ENCODE results near the gene ASH1L.

Gene ASH1L

DNA sequence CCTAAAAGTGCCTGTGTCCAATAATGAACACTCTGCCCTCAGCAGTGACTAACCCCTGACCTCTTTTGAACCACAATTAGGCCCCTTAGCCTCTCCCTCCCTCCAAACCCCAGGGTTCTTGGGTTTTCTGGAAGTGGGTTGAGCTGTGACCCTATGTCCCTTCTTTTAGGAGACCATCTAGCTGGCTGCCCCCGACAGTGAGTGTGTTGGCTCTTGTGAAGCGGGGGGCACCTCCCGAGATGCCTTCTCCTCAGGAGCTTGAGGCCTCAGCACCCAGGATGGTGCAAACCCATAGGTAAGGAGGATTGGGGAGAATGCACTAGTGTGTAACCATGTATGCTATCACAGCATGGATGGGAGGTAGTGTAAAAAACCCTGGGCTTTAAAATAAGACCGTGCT is 234.6 kb downstream of the ASH1L start:
- no peak for DNase-seq (ENCODE audit: low spot score)

DNA sequence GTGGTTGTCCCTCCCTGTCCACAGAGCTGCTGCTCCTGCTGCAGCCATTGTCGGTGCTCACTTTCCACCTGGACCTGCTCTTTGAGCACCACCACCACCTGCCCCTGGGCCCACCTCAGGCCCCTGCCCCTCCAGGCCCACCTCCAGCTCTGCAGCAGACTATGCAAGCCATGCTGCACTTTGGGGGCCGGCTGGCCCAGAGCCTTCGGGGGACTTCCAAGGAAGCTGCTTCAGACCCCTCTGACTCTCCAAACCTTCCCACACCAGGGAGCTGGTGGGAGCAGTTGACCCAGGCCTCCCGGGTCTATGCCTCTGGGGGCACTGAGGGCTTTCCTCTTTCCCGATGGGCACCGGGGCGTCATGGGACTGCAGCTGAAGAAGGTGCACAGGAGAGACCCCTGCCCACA is 236.0 kb downstream of the ASH1L start:
- no peak for DNase-seq (ENCODE audit: low spot score)

DNA sequence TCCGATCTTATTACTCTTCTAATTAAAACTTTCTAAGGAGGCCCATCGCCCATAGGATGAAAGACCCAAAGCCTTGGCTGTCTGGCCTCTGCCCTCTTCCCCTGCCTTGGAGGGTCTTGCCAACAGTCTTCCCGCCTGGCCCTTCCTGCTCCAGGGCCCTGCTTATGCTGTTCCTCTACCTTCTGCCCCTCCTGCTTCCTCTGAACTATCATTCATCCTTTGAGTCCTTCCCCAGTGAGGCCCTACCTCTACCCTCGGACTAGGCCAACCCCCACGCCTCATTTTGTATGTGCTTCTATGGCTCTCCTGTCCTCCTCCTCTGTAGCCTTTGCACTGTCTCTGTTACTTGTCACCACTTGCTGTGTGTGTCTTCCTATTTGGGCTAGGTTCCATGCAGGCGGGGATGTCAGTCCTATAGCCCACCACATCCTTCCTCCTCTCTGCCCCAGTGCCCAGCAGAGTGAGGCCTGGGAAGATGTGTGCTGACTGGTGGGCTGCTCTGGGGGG is 236.5 kb downstream of the ASH1L start:
- no peak for DNase-seq (ENCODE audit: low spot score)

DNA sequence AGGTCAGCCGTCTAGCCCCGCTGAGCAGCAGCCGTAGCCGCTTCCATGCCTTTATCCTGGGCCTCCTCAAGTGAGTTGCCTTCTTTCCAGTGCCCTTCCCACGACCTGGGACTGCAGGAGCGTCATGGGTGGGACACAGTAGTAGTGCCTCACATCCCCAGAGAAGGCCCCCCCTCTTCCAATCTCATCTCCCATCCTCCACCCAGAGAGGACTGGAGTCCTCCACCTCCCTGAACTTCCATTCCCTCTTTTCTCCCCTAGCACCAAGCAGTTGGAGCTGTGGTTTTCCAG is 237.1 kb downstream of the ASH1L start:
- no peak for DNase-seq (ENCODE audit: low spot score)

DNA sequence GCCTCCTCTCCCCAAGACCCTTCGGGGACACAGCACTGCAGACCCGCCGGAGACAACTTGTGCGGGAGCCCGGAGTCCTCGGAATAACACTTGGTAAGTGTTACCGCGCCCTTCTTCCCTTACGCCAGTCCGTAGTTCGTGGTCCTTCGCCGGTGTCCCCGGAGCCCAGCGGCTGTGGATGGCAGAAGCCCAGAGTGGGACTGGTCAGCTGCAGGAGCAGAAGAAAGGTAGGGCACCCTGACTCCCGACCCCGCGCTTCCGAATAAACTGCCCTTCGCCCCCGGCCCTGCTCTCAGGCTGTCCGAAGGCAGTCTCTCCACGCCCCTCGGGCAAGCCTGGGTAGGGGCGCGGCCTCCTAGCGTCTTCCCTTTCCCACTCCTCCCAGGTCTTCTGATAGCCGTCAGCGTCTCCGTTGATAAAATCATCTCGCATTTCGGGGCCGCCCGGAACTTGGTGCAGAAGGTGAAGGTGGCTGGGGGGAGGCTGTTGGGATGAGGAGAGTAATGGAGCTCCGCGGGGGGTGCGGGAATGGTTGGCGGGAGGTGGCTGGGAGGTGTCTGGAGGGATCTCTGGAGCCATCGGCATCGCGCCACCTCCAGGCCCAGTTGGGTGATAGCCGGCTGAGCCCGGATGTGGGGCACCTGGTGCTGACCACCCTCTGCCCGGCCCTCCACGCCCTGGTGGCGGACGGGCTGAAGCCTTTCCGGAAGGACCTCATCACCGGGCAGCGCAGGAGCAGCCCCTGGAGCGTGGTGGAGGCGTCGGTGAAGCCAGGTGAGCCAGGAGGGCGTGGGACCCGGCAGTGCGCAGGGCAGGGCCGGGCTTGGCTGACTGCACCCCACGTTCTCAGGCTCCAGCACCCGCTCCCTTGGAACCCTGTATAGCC is 237.6 kb downstream of the ASH1L start:
- no peak for DNase-seq (ENCODE audit: low spot score)

DNA sequence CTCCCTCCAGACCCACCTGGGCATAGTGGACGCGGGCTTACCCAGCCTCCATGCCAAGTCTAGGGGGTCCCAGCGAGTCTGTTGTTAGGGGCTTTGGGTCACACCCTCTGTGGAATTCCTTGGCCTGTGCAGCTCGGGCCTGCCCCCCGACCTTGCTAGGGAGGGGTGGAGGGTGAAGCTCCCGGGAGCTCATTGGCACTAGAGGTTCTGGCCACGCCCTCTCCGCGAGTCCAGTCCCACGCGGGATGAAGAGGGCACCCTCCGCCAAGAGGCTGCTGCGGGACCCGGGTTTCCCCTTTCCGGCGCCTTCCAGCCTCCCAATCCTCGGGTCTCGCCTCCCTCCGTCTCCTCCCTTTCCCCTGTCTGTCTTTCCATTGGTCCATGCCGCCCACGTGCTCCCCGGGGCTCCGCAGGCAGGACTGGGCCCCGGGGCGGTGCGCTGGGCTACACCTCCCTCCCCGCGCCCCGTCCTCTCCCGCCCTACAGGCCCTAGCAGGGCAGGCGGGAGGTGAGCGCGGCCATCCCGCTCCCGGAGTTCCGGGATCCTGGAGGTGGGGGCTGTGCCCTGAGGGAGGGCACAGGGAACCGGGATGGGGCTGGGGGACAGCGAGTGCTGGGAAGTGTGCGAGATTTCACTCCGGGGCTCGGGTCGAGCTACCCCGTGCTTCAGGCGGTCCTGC is 238.4 kb downstream of the ASH1L start:
- DNase-seq (ENCODE audit: low spot score) = peak; percentile 97

DNA sequence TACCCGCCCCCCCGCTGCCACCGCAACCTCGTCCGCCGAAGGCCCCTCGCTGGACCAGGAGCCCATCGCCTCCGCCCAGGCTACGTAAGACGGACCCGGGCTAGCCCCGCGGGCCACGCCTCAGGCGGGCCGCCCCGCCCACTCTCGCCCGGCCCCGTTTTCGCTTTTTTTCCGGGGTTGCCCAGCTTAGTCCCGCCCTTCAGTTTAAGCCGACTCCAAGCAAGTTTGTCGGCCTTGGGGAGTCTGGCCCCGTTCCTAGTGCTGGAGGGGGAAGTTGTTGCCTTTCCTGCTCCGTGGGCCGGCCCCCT is 238.9 kb downstream of the ASH1L start:
- peak; percentile 89 for DNase-seq (ENCODE audit: low spot score)

DNA sequence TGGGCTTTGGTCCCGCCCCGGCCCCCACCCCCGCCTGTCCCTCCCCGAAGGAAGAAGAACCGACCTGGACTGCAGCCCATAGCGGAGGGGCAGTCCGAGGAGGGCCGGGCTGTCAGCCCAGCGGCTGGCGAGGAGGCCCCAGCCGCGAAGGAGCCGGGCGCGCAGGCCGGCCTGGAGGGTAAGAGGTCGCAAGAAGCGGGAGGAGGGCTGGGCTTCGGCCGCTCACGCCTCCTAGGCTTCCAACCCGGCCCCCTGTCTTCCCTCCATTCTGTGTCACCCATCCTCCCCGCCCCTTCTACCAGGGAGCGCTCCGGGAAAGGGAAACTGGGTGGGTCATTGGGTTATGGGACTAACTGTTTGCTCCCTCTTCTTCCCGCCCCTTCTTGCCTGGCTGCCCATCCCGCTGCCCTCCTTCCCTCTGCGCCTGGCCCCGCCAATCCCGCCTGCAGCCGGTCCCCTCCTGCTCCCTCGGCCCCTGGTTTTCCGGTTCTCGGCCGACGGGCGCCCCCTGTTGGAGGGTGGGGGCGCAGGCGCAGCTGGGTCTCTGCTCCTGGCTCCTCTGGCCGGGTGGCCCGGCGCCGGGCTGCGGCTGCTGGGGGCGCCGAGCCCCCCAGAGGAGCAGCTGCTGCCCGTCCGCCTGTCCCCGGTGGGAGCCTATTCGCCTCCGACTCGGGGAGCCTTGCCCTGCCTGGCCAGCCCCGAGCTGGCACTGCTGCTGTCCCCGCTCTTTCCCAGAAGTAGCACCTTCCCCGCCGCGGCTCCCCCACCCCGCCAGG is 239.5 kb downstream of the ASH1L start:
- DNase-seq (ENCODE audit: low spot score) = peak; percentile 97

DNA sequence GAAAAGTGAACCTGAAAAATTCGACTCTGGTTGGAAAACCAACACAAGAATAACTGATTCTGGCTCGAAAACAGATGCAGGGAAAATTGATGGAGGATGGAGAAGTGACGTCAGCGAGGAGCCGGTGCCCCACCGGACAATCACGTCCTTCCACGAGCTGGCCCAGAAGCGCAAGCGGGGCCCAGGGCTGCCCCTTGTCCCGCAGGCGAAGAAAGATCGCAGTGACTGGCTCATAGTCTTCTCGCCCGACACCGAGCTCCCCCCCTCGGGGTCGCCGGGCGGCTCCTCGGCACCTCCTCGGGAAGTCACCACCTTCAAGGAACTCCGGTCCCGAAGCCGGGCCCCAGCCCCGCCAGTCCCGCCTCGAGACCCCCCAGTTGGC is 240.0 kb downstream of the ASH1L start:
- DNase-seq (ENCODE audit: low spot score) = no peak

DNA sequence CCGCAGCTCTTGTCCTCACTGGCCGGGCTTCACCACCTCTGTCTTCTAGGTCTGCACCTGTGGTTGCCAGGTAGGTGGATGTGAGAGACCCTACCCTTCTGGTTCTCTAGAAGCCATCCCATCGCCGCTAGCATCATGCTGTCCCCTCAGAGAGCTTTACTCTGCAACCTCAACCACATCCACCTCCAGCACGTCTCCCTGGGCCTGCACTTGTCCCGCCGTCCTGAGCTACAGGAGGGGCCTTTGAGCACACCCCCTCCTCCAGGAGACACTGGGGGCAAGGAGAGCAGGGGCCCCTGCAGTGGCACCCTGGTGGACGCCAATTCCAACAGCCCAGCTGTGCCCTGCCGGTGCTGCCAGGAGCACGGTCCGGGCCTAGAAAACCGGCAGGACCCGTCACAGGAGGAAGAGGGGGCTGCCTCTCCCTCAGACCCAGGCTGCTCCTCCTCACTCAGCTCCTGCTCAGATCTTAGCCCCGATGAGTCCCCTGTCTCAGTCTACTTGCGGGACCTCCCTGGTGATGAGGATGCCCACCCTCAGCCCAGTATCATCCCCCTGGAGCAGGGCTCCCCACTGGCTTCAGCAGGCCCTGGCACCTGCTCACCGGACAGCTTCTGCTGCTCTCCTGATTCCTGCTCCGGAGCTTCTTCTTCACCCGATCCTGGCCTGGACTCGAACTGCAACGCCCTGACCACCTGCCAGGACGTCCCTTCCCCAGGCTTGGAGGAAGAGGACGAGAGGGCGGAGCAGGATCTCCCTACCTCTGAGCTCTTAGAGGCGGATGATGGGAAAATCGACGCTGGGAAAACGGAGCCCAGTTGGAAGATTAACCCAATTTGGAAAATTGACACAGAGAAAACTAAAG is 240.7 kb downstream of the ASH1L start:
- DNase-seq (ENCODE audit: low spot score) = no peak

DNA sequence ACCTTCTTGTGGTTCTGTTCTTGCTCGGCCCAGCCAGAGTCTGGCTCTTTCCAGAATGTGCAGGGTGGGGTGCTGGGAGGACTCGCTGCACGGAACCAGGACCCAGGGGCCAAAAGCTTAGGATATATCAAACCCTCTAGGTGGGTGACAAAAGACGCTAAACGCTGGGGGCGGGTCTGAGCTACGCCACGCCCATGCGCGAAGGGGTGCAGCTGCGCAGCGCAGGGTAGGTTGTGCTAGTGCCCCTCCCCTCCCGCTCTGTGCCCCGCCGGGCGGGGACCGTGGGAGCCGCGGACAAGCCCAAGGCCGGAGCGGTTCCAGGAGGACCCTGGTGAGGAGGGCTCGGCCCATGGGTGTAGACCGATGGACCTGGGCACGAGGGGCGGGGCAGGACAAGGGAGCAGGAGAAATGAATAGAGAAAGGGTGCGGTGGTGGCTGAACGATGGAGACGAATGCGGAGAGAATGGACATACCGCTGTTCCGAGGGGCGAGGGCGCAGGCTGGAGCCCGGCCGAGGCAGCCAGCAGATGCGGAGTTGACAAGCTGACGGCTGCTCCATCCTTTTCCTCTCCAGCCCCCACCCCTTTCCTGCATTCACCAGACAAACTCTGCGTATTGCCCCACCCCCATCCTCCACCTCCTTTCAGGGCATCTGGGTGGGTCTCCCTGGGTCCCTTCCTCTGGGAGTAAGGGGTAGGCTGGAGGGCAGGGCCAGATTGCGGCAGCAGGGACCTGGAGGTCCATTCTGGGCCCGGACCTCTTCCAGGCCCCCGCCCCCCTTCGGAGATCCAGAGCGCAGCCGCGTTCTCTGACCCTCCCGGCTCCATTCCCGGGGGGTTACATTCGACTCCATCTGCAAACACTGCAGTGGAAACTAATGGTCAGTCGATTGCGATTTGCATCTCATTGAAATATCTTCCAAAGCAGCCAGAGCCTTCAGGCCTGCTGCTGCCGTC is 241.7 kb downstream of the ASH1L start, which contains the start of gene RUSC1:
Gene RUSC1 (plus strand): TSS at position 234 of the 957 bp plus-strand sequence. CDS start 880 bp downstream, outside the sequence.
- DNase-seq (ENCODE audit: low spot score) = no peak

DNA sequence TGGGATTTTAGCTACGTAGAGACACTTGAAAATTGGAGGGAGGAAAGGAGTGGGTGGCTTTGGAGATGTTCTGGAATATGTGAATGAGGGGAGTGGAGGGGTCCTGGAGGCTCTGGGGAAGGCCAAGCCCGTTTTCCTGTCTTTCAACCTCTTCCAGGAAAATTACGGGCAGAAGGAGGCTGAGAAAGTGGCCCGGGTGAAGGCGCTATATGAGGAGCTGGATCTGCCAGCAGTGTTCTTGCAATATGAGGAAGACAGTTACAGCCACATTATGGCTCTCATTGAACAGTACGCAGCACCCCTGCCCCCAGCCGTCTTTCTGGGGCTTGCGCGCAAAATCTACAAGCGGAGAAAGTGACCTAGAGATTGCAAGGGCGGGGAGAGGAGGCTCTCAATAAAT is 242.4 kb downstream of the ASH1L start:
- no peak for DNase-seq (ENCODE audit: low spot score)

DNA sequence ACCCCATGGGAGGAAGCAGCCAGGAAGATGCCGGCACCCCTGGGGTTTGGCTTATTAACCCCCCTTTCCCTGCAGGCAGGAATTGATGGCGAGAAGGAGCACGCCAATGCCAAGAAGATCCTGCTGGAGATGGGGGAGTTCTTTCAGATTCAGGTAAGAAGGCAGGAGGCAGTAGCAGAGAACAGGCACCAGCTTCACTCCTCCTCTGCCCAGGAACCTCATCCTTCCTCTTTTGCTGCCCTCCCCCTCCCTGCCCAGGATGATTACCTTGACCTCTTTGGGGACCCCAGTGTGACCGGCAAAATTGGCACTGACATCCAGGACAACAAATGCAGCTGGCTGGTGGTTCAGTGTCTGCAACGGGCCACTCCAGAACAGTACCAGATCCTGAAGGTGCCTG is 243.1 kb downstream of the ASH1L start:
- DNase-seq (ENCODE audit: low spot score) = no peak

DNA sequence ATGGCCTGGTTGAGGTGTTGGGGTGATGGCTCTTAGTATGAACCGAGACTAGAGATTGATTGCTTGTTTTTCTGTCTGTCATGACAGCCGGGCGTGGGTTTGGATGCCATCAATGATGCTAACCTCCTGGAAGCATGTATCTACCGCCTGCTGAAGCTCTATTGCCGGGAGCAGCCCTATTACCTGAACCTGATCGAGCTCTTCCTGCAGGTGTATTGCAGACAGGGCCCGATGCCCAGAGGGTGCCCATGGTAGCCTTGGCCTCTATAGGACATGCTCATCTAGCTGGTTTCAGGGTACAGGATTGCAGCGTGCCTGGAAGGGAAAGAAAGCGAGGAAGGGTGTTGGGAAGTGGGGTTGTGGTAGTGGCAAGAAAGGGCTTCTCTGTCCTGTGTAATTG is 244.5 kb downstream of the ASH1L start:
- DNase-seq (ENCODE audit: low spot score) = no peak

DNA sequence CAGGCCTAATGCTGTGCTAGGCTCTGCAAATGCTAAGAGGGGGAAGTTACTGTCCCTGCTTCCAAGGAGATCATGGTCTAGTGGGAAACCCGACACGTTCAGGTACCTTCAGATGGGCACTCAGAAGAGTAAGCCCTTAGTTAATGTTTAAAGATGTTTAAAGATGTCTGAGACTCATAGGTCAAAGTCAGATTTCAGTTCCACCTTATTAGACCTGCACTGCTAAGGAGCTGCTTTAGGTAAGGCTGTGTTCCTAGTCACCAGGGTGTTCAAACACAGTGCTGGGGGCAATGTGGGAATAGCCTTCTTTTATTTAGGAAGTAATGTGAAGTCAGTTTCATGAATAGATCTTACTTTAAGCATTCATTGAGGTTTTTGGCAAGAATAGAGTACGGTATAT is 245.7 kb downstream of the ASH1L start:
- no peak for DNase-seq (ENCODE audit: low spot score)

DNA sequence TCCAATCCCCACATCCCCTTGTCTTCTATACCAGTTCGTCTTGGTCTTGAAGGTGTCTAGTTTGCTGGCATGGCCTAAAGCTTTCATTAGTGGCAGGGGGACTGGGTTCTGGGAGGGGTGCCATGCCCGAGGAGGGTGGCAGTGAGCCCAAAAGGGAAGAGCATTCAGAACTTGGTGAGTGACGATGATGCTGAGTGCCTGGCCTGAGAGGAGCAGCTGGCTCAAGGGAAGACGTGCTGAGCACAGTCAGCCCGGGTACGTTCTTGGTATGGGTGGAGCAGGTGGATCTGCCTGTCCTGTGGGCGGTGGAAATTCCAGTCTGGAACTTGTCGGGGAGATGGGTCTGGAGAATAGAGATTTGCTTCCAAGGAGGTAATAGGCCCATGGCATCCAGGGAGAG is 249.3 kb downstream of the ASH1L start:
- DNase-seq (ENCODE audit: low spot score) = no peak

DNA sequence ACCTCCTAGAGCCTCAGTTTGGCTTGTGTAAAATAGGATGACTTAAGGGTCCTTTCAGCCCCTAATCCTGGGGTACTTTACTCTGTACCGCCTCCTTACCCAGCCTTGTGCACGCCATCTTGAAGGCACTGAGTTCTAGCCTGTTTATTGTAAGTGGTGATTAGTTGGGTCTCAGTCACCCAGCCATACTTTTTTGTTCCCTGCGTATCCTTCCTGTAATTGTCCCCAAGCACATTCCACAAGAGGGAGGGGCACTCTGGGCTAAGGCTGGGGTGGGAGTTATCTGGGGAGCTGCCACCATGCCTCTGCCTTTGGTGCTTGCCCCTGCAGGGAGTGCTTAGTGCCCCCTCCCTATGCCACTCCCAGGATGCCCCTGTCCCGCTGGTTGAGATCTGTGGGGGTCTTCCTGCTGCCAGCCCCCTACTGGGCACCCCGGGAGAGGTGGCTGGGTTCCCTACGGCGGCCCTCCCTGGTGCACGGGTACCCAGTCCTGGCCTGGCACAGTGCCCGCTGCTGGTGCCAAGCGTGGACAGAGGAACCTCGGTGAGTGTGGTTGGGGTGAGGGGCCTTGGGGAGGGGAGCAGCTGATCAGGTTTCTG is 253.1 kb downstream of the ASH1L start:
- no peak for DNase-seq (ENCODE audit: low spot score)

DNA sequence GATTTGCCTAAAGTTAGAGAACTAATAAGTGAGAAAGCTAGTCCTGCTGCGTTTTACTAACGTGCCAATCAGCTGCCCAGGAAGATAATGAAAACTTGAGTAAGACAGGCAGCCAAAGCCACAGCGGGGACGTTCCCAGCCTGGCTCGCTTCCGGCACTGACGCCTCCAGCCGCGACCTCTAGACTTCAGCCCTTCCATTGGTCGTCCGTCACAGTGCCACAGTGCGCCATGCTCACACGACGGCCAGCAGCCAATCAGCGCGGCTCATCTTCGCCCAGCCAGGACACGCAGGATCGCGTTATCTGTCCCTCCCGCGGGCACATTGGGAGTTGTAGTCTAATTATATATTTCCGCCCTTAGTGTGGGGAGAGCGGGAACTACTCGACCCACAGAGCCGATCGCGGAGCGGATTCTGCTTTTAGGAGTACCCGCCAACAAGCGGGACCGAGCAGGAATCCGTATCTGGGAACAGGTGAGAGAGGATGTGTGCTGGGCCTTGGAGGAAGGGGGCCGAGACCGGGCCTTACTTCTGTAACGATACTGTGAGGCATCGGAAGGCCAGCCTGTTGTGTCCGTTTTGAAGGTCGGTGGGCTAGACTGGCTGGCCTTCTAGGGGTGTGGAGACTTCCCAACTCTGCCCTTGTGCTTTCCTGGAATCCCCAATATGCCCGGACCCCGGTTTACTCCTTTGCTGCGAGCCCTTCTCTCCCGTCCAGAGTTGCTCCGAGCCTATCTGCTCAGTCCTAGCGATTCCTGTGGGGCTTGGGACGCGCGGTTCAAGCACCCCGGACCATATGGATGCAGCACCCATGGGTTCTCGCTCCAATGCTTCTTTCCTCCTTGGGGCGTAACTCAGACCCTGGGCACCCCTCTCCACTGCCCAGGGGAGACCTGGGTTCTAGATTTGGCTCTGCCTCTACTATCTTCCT is 253.8 kb downstream of the ASH1L start, which contains the start of gene FDPS:
Gene FDPS (plus strand): TSS at position 374 of the 930 bp plus-strand sequence. CDS start 924 bp downstream, outside the sequence.
- peak; percentile 98 for DNase-seq (ENCODE audit: low spot score)

DNA sequence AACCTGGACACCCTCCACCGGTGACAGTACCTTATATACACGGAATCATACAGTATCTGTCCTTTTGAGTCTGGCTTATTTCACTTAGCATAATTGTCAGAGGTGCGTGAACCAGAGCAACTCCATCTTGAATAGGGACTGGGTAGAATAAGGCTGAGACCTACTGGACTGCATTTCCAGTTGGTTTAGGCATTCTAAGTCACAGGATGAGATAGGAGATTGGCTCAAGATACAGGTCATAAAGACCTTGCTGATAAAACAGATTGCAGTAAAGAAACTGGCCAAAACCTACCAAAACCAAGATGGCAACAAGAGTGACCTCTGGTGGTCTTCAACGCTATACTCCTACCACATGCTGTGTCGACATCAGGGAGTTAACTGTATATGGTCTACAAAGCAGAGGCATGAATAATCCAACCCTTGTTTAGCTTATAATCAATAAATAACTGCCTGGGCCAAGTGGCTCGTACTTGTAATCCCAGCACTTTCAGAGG is 255.3 kb downstream of the ASH1L start:
- no peak for DNase-seq (ENCODE audit: low spot score)

All from COLO829 (cell line).